HepG2 (cell line): ENCODE results near the gene PLEKHO1. TPM values are rescaled to one million over a fixed set of nuclear protein-coding genes. Genes with fewer than 3 reads are reported as not detected.
A peak's percentile ranks its signal among the peaks of the same experiment; 100 is the strongest.

Experiments
- ADNP ChIP-seq: sonication (generic); formaldehyde crosslinking; IDR thresholded peaks from 2 replicates; pipeline ENCODE4 v1.4.0; 2020; ENCODE audit warnings: missing genetic modification reagents
- AGO2 ChIP-seq: fragments of 200-400 bp; formaldehyde crosslinking; optimal IDR thresholded peaks from 2 replicates; pipeline ENCODE3; 2017; ENCODE audit warnings: mild to moderate bottlenecking, low read depth, low read length, moderate library complexity
- ASH2L ChIP-seq: fragments of 300-600, 200-600 bp; sonication (generic); IDR thresholded peaks from 2 replicates; pipeline ENCODE4 v1.7.0; 2017; ENCODE audit warnings: low read depth, mild to moderate bottlenecking, moderate library complexity, mixed read lengths, low read length; ENCODE audit not compliant: insufficient read length
- ATF7-NPFF ChIP-seq: sonication (generic); formaldehyde crosslinking; IDR thresholded peaks from 2 replicates; pipeline ENCODE4 v1.8.1; 2023; ENCODE audit warnings: mild to moderate bottlenecking, low read depth, missing genetic modification reagents, moderate library complexity
- BRCA1 ChIP-seq: sonication (generic); formaldehyde crosslinking; IDR thresholded peaks from 2 replicates; pipeline ENCODE4 v1.4.0; 2020; ENCODE audit warnings: missing genetic modification reagents
- EZH2 ChIP-seq: conservative IDR thresholded peaks from 2 replicates; pipeline ENCODE4 v1.6.1; 2012; ENCODE audit warnings: mild to moderate bottlenecking, low read depth, low read length, moderate library complexity
- HOXA5 ChIP-seq: sonication (generic); formaldehyde crosslinking; IDR thresholded peaks from 2 replicates; pipeline ENCODE4 v1.4.0; 2020; ENCODE audit warnings: missing genetic modification reagents
- KDM2A ChIP-seq: sonication (generic); formaldehyde crosslinking; IDR thresholded peaks from 2 replicates; pipeline ENCODE4 v1.4.0; 2020; ENCODE audit warnings: low read depth, missing genetic modification reagents, borderline replicate concordance
- KLF6 ChIP-seq: IDR thresholded peaks from 2 replicates; pipeline ENCODE4 v1.8.0; 2016; ENCODE audit warnings: missing biosample characterization, missing genetic modification reagents
- NPAS2 ChIP-seq: sonication (generic); formaldehyde crosslinking; IDR thresholded peaks from 2 replicates; pipeline ENCODE4 v1.8.0; 2022; ENCODE audit warnings: mild to moderate bottlenecking, missing genetic modification reagents, borderline replicate concordance
- PHF20 ChIP-seq: sonication (generic); formaldehyde crosslinking; IDR thresholded peaks from 2 replicates; pipeline ENCODE4 v1.5.0; 2020; ENCODE audit warnings: mild to moderate bottlenecking, missing genetic modification reagents
- SNAI1 ChIP-seq: sonication (generic); formaldehyde crosslinking; IDR thresholded peaks from 2 replicates; pipeline ENCODE4 v1.5.0; 2020; ENCODE audit warnings: mild to moderate bottlenecking, missing genetic modification reagents, borderline replicate concordance
- SOX6 ChIP-seq, 2 experiments: fragments of 450-650 bp in 1 of 2; sonication (generic) in 1 of 2; formaldehyde crosslinking in 1 of 2; IDR thresholded peaks; 2 replicates each; pipeline versions ENCODE4 v1.4.0 to v1.6.1; 2017 to 2020; ENCODE audit warnings: antibody characterized with exemption in 1 of 2, mild to moderate bottlenecking in 1 of 2, missing genetic modification reagents in 1 of 2
- ZNF317 ChIP-seq: sonication (generic); formaldehyde crosslinking; IDR thresholded peaks from 2 replicates; pipeline ENCODE4 v1.5.0; 2020; ENCODE audit warnings: mild to moderate bottlenecking, missing genetic modification reagents
- ZNF331 ChIP-seq: sonication (generic); formaldehyde crosslinking; IDR thresholded peaks from 2 replicates; pipeline ENCODE4 v1.4.0; 2020; ENCODE audit warnings: missing genetic modification reagents
- ZNF777 ChIP-seq: sonication (generic); formaldehyde crosslinking; IDR thresholded peaks from 2 replicates; pipeline ENCODE4 v1.4.0; 2020; ENCODE audit warnings: missing genetic modification reagents
- polyA plus RNA-seq, 8 experiments: library from polyadenylated mRNA; depleted of rRNA in 3 of 8; stranded (reverse) in 7 of 8; unstranded in 1 of 8; fragments of >200 nt; fragmentation: Illumina TruSeq in 4 of 8; extraction: Trizol in 4 of 8; gene quantifications; 2 replicates each; pipeline versions ENCODE4 v1.2.1 to v1.2.3, GENCODE V29; 2011 to 2016; ENCODE audit warnings: low read depth in 4 of 8, missing spikeins in 1 of 8, mixed read lengths in 1 of 8; ENCODE audit not compliant: insufficient read depth in 1 of 8
- total RNA-seq, 5 experiments: library from RNA; depleted of rRNA; stranded (reverse); fragments of >200 nt; fragmentation: Illumina TruSeq; extraction: Trizol; gene quantifications; 2 replicates each; pipeline ENCODE4 v1.2.3, GENCODE V29; 2016; ENCODE audit warnings: low read depth in 1 of 5
- TF ChIP-seq, protein P1 (sequence below), 2 experiments: IDR thresholded peaks; 2 replicates each; pipeline ENCODE4 v1.6.1; 2011 to 2012; ENCODE audit warnings: low read length in 2 of 2, borderline replicate concordance in 1 of 2, low read depth in 1 of 2, mild to moderate bottlenecking in 1 of 2, moderate library complexity in 1 of 2
- TF ChIP-seq, protein P2 (sequence below): sonication (generic); formaldehyde crosslinking; IDR thresholded peaks from 2 replicates; pipeline ENCODE4 v1.4.0; 2020; ENCODE audit warnings: mild to moderate bottlenecking, missing genetic modification reagents
- TF ChIP-seq, protein P3 (sequence below): sonication (generic); formaldehyde crosslinking; IDR thresholded peaks from 2 replicates; pipeline ENCODE4 v1.4.0; 2020; ENCODE audit warnings: missing genetic modification reagents, mild to moderate bottlenecking, borderline replicate concordance

The PLEKHO1 gene
- total and polyA plus RNA-seq, 2 of the 13 experiments (the other 11 are each of a cell fraction or from before 2014, with no cell fraction given) = 9.8 to 10.1 TPM

DNA sequence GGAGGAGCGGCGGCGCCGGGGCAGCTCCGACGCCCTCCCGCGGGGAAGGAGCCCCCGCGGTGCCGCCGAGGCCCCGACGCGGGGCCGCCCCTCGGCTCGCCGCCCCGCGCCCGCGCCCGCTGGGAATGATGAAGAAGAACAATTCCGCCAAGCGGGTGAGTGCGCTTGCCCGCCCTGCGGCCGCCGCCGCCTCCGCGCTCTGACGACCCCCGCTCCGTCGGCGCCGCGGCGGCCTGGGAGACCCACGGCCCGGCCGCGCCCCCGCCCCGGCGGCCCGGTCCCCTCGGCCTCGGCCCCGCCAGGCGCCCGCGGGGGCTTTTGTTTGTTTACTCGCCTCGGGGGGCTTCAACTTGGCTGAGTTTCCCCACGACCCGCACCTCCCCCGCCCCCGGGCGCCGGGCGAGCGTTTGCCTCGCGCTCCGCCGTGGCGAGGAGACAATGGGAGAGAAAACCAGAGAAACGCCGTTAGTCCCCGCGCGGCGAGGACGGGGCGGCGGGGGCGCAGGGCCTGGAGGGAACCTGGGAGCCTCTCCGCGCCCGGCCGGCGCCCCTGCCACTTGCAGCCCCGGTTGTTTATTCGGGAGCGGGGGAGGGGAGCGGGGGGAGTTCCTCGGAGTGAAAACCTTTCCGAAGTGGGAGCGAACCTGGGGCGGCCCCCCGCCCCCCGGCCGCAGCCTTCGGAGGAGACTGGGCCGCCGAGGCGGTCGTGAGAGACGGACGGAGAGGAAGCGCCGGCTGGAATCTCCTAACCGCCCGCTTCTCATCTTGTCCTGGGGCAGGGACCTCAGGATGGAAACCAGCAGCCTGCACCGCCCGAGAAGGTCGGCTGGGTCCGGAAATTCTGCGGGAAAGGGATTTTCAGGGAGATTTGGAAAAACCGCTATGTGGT is 661 bp downstream of the PLEKHO1 start (continued):
- TF ChIP-seq, protein P1, sequence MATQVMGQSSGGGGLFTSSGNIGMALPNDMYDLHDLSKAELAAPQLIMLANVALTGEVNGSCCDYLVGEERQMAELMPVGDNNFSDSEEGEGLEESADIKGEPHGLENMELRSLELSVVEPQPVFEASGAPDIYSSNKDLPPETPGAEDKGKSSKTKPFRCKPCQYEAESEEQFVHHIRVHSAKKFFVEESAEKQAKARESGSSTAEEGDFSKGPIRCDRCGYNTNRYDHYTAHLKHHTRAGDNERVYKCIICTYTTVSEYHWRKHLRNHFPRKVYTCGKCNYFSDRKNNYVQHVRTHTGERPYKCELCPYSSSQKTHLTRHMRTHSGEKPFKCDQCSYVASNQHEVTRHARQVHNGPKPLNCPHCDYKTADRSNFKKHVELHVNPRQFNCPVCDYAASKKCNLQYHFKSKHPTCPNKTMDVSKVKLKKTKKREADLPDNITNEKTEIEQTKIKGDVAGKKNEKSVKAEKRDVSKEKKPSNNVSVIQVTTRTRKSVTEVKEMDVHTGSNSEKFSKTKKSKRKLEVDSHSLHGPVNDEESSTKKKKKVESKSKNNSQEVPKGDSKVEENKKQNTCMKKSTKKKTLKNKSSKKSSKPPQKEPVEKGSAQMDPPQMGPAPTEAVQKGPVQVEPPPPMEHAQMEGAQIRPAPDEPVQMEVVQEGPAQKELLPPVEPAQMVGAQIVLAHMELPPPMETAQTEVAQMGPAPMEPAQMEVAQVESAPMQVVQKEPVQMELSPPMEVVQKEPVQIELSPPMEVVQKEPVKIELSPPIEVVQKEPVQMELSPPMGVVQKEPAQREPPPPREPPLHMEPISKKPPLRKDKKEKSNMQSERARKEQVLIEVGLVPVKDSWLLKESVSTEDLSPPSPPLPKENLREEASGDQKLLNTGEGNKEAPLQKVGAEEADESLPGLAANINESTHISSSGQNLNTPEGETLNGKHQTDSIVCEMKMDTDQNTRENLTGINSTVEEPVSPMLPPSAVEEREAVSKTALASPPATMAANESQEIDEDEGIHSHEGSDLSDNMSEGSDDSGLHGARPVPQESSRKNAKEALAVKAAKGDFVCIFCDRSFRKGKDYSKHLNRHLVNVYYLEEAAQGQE (IDR thresholded peaks at IDR 0.05; ENCODE audit: borderline replicate concordance in 1 of 2, low read depth in 1 of 2, low read length in 2 of 2) = no peak
- TF ChIP-seq KDM2A (CRISPR knock-in tag) (0 out of 2 replicates have a peak, but pooled peaks have one; percentile 36), KLF6 (0 out of 2 replicates have a peak, but pooled peaks have one; percentile 28), BRCA1 (CRISPR knock-in tag) (no peak), PHF20 (CRISPR knock-in tag) (no peak), EZH2 (no peak), NPAS2 (CRISPR knock-in tag) (no peak), SOX6 (IDR thresholded peaks at IDR 0.05) (no peak), SOX6 (CRISPR knock-in tag; IDR thresholded peaks at IDR 0.05) (no peak), SNAI1 (CRISPR knock-in tag) (no peak), ZNF331 (0 out of 2 replicates have a peak, but pooled peaks have one; percentile 8), ASH2L (peak; percentile 2), ADNP (CRISPR knock-in tag) (no peak), AGO2 (peak; percentile 38), HOXA5 (CRISPR knock-in tag) (0 out of 2 replicates have a peak, but pooled peaks have one; percentile 24), ATF7-NPFF (0 out of 2 replicates have a peak, but pooled peaks have one; percentile 7), ZNF777 (CRISPR knock-in tag) (peak; percentile 72), ZNF317 (CRISPR knock-in tag) (no peak)
- TF ChIP-seq, protein P2, sequence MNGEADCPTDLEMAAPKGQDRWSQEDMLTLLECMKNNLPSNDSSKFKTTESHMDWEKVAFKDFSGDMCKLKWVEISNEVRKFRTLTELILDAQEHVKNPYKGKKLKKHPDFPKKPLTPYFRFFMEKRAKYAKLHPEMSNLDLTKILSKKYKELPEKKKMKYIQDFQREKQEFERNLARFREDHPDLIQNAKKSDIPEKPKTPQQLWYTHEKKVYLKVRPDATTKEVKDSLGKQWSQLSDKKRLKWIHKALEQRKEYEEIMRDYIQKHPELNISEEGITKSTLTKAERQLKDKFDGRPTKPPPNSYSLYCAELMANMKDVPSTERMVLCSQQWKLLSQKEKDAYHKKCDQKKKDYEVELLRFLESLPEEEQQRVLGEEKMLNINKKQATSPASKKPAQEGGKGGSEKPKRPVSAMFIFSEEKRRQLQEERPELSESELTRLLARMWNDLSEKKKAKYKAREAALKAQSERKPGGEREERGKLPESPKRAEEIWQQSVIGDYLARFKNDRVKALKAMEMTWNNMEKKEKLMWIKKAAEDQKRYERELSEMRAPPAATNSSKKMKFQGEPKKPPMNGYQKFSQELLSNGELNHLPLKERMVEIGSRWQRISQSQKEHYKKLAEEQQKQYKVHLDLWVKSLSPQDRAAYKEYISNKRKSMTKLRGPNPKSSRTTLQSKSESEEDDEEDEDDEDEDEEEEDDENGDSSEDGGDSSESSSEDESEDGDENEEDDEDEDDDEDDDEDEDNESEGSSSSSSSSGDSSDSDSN (CRISPR knock-in tag) = peak; percentile 26
- TF ChIP-seq, protein P3, sequence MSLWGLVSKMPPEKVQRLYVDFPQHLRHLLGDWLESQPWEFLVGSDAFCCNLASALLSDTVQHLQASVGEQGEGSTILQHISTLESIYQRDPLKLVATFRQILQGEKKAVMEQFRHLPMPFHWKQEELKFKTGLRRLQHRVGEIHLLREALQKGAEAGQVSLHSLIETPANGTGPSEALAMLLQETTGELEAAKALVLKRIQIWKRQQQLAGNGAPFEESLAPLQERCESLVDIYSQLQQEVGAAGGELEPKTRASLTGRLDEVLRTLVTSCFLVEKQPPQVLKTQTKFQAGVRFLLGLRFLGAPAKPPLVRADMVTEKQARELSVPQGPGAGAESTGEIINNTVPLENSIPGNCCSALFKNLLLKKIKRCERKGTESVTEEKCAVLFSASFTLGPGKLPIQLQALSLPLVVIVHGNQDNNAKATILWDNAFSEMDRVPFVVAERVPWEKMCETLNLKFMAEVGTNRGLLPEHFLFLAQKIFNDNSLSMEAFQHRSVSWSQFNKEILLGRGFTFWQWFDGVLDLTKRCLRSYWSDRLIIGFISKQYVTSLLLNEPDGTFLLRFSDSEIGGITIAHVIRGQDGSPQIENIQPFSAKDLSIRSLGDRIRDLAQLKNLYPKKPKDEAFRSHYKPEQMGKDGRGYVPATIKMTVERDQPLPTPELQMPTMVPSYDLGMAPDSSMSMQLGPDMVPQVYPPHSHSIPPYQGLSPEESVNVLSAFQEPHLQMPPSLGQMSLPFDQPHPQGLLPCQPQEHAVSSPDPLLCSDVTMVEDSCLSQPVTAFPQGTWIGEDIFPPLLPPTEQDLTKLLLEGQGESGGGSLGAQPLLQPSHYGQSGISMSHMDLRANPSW (CRISPR knock-in tag) = no peak
